ENCODE measurements around the gene SYT12. TPM values are rescaled to one million over a fixed set of nuclear protein-coding genes. Genes with fewer than 3 reads are reported as not detected.

The SYT12 gene
- total and polyA plus RNA-seq, 9 of the 15 experiments (the other 6 are each of a cell fraction or from before 2014, with no cell fraction given), result 0.03 to 0.11 (median 0.03) TPM; not detected in 4

- intact Hi-C loops (cut with micrococcal nuclease) (no loop called here), in situ Hi-C loops (cut with MboI) (no loop called here)
- CTCF ChIA-PET (ENCODE audit: low intra/inter-chr PET ratio), result interaction anchor here (0.6 kb wide), 1 partner anchor 9 kb away, joined by 5 read pairs; no protein-coding TSS in a partner anchor
- Histone ChIP-seq H3K9me1 (ENCODE audit: control insufficient read depth, insufficient read depth, low read length) (no peaks in the 10 kb centered on the region), H2AFZ (ENCODE audit: low read depth, low read length) (no peak overlapping the region), H4K20me1 (replicated peaks; ENCODE audit: control insufficient read depth, insufficient read depth, low read length) (no peaks in the 10 kb centered on the region), H3K4me1 (replicated peaks in 1 of 2; ENCODE audit: control insufficient read depth in 2 of 2, insufficient read depth in 2 of 2, low read length in 2 of 2) (peaks cover 2 to 15% of the 10 kb centered on the region in 2 experiments; a peak in 3 of 5 replicates), H3K9ac (ENCODE audit: insufficient read depth in 1 of 2, low read depth in 2 of 2, low read length in 2 of 2) (no peak overlapping the region; a peak in 1 of 4 replicates), H3K27ac (ENCODE audit: extremely low read depth, low read depth, low read length) (no peak overlapping the region), H3K9me3 (replicated peaks; ENCODE audit: control insufficient read depth, insufficient read depth, low read depth, low read length) (no peaks in the 10 kb centered on the region), H3K4me2 (ENCODE audit: insufficient read depth, low read length) (no peak overlapping the region), H3K36me3 (ENCODE audit: control insufficient read depth, insufficient read depth, low read length) (no peaks in the 10 kb centered on the region), H3K27me3 (ENCODE audit: control insufficient read depth in 2 of 2, insufficient read depth in 2 of 2, low read length in 2 of 2) (no peaks in the 10 kb centered on the region), H3K4me3 (no peak overlapping the region), H3K79me2 (ENCODE audit: control insufficient read depth, insufficient read depth, low read length) (no peaks in the 10 kb centered on the region)
- ATAC-seq (no peak), DNase-seq (ENCODE audit: extremely low read depth in 1 of 4, low spot score in 3 of 4) (peak in 1 of 4 experiments; percentile 7), FAIRE-seq (no peak)
- no TSS peak for BruUV-seq (replicated peaks)
- POLR2A ChIA-PET, result no interaction called here
- WGBS (ENCODE audit: insufficient coverage, low coverage, missing lambda C conversion rate), result 51% methylated on average over 6 of the region's 6 CpGs
- TF ChIP-seq, protein P1, sequence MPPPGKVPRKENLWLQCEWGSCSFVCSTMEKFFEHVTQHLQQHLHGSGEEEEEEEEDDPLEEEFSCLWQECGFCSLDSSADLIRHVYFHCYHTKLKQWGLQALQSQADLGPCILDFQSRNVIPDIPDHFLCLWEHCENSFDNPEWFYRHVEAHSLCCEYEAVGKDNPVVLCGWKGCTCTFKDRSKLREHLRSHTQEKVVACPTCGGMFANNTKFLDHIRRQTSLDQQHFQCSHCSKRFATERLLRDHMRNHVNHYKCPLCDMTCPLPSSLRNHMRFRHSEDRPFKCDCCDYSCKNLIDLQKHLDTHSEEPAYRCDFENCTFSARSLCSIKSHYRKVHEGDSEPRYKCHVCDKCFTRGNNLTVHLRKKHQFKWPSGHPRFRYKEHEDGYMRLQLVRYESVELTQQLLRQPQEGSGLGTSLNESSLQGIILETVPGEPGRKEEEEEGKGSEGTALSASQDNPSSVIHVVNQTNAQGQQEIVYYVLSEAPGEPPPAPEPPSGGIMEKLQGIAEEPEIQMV (tag; conservative IDR thresholded peaks at IDR 0.05; ENCODE audit: low read depth), result no peak
- TF ChIP-seq MED1 (CRISPR knock-in tag; IDR thresholded peaks at IDR 0.05; ENCODE audit: borderline replicate concordance), result no peak
- TF ChIP-seq KHSRP (IDR thresholded peaks at IDR 0.05), result no peak
- TF ChIP-seq ZNF124 (CRISPR knock-in tag; IDR thresholded peaks at IDR 0.05), result no peak
- TF ChIP-seq ZBTB1 (CRISPR knock-in tag; IDR thresholded peaks at IDR 0.05; ENCODE audit: borderline replicate concordance, low read depth), result no peak
- no peak for TF ChIP-seq HMBOX1 (IDR thresholded peaks at IDR 0.05)
- no peak for TF ChIP-seq ARID3B (CRISPR knock-in tag; IDR thresholded peaks at IDR 0.05; ENCODE audit: borderline replicate concordance)
- TF ChIP-seq, protein P2, sequence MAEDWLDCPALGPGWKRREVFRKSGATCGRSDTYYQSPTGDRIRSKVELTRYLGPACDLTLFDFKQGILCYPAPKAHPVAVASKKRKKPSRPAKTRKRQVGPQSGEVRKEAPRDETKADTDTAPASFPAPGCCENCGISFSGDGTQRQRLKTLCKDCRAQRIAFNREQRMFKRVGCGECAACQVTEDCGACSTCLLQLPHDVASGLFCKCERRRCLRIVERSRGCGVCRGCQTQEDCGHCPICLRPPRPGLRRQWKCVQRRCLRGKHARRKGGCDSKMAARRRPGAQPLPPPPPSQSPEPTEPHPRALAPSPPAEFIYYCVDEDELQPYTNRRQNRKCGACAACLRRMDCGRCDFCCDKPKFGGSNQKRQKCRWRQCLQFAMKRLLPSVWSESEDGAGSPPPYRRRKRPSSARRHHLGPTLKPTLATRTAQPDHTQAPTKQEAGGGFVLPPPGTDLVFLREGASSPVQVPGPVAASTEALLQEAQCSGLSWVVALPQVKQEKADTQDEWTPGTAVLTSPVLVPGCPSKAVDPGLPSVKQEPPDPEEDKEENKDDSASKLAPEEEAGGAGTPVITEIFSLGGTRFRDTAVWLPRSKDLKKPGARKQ (CRISPR knock-in tag; IDR thresholded peaks at IDR 0.05), result no peak
- no peak for TF ChIP-seq THRAP3 (IDR thresholded peaks at IDR 0.05; ENCODE audit: borderline replicate concordance)
- no peak for TF ChIP-seq HDGF (IDR thresholded peaks at IDR 0.05)
- no peak for TF ChIP-seq MYBL2 (IDR thresholded peaks at IDR 0.05; ENCODE audit: low read depth)
- TF ChIP-seq MYBL2 (CRISPR knock-in tag; IDR thresholded peaks at IDR 0.05; ENCODE audit: borderline replicate concordance), result no peak
- TF ChIP-seq JUN (IDR thresholded peaks at IDR 0.05; ENCODE audit: borderline replicate concordance, low read depth, low read length), result no peak
- no peak for TF ChIP-seq JUN (CRISPR knock-in tag; IDR thresholded peaks at IDR 0.05; ENCODE audit: borderline replicate concordance)
Measured at GRCh38 chr11:67098799-67099429, 76.0 kb downstream of the SYT12 start.

Data from K562 (cell line).